ENCODE measurements around the gene WDR93. TPM values are rescaled to one million over a fixed set of nuclear protein-coding genes. Genes with fewer than 3 reads are reported as not detected.

The WDR93 gene
- total RNA-seq, 4 donors from 2014 or later: 0.28 to 1.1 (median 0.36) TPM; not detected in 1

- TF ChIP-seq CTCF (IDR thresholded peaks at IDR 0.05): peak in 2 of 3 donors; percentile 56 to 78
- ATAC-seq (ENCODE audit: low FRiP score): peak; percentile 80
- peak; percentile 90 for DNase-seq (ENCODE audit: low spot score)
These were observed 69.8 kb downstream of the WDR93 start for GRCh38 chr15:89760303-89761008.

- no peak for TF ChIP-seq CTCF (IDR thresholded peaks at IDR 0.05)
- DNase-seq (ENCODE audit: low spot score) (no peak), ATAC-seq (ENCODE audit: low FRiP score) (no peak)
These were observed 70.6 kb downstream of the WDR93 start for GRCh38 chr15:89761009-89761831.

- no peak for TF ChIP-seq CTCF (IDR thresholded peaks at IDR 0.05)
- no peak for ATAC-seq (ENCODE audit: low FRiP score)
- DNase-seq (ENCODE audit: low spot score): no peak
These were observed 71.3 kb downstream of the WDR93 start for GRCh38 chr15:89761929-89762328.

GRCh38 chr15:89765694-89766093 lies 75.1 kb downstream of the WDR93 start:
- no peak for DNase-seq (ENCODE audit: low spot score)
- no peak for ATAC-seq (ENCODE audit: low FRiP score)
- TF ChIP-seq CTCF (IDR thresholded peaks at IDR 0.05): no peak

- no peak for DNase-seq (ENCODE audit: low spot score)
- ATAC-seq (ENCODE audit: low FRiP score): no peak
- no peak for TF ChIP-seq CTCF (IDR thresholded peaks at IDR 0.05)
These were observed 76.0 kb downstream of the WDR93 start for GRCh38 chr15:89766357-89767311.

- DNase-seq (ENCODE audit: low spot score): no peak
- ATAC-seq (ENCODE audit: low FRiP score): no peak
- TF ChIP-seq CTCF (IDR thresholded peaks at IDR 0.05): no peak
These were observed 76.9 kb downstream of the WDR93 start for GRCh38 chr15:89767411-89767915.

All from omental fat pad (tissue), 4 donors.